Liver (tissue), 9 donors: ENCODE measurements around the gene COMMD7. TPM values are rescaled to one million over a fixed set of nuclear protein-coding genes. Genes with fewer than 3 reads are reported as not detected.

Experiments used
- DNase-seq: peaks from one replicate; pipeline ENCODE4 v3.0.0-alpha.2; 2017; ENCODE audit warnings: low spot score
- H3K27ac ChIP-seq, 2 donors: one replicate each; pipeline ENCODE4 v1.7.0; 2013; ENCODE audit warnings: inconsistent platforms in 2 of 2, low read length in 2 of 2, control low read depth in 1 of 2, low read depth in 1 of 2, mild to moderate bottlenecking in 1 of 2
- H3K27me3 ChIP-seq, 4 donors: one replicate each; pipeline versions ENCODE4 v1.6.1 to v1.7.0; 2013; ENCODE audit warnings: low read length in 3 of 4, inconsistent platforms in 1 of 4, mild to moderate bottlenecking in 1 of 4, moderate library complexity in 1 of 4; ENCODE audit not compliant: control insufficient read depth in 4 of 4, insufficient read depth in 4 of 4
- H3K36me3 ChIP-seq, 4 donors: one replicate each; pipeline versions ENCODE4 v1.6.1 to v1.7.0; 2013; ENCODE audit warnings: low read length in 3 of 4, mild to moderate bottlenecking in 3 of 4, low read depth in 1 of 4, moderate library complexity in 1 of 4; ENCODE audit not compliant: control insufficient read depth in 4 of 4, insufficient read depth in 3 of 4
- H3K4me1 ChIP-seq, 4 donors: one replicate each; pipeline versions ENCODE4 v1.6.1 to v1.7.0; 2013; ENCODE audit warnings: low read length in 3 of 4, mild to moderate bottlenecking in 3 of 4, moderate library complexity in 1 of 4; ENCODE audit not compliant: control insufficient read depth in 4 of 4, insufficient read depth in 4 of 4
- H3K4me3 ChIP-seq, 3 donors: one replicate each; pipeline versions ENCODE4 v1.6.1 to v1.7.0; 2013; ENCODE audit warnings: low read length in 3 of 3, control low read depth in 1 of 3, low read depth in 1 of 3, mild to moderate bottlenecking in 1 of 3
- H3K9ac ChIP-seq, 2 donors: one replicate each; pipeline ENCODE4 v1.7.0; 2013; ENCODE audit warnings: low read length in 2 of 2, mild to moderate bottlenecking in 2 of 2, moderate library complexity in 2 of 2, control low read depth in 1 of 2, low read depth in 1 of 2
- H3K9me3 ChIP-seq, 4 donors: one replicate each; pipeline versions ENCODE4 v1.6.1 to v1.7.0; 2013; ENCODE audit warnings: low read length in 3 of 4; ENCODE audit not compliant: control insufficient read depth in 4 of 4
- EGR1 ChIP-seq, 2 donors: IDR thresholded peaks; 2 replicates each; pipeline ENCODE4 v1.6.1; 2016 to 2018; ENCODE audit warnings: antibody characterized with exemption in 2 of 2, low read depth in 2 of 2
- FOXA1 ChIP-seq: IDR thresholded peaks from 2 replicates; pipeline ENCODE4 v1.6.1; 2016; ENCODE audit warnings: antibody characterized with exemption
- FOXA2 ChIP-seq: IDR thresholded peaks from 2 replicates; pipeline ENCODE4 v1.6.1; 2016; ENCODE audit warnings: antibody characterized with exemption
- GABPA ChIP-seq, 2 donors: IDR thresholded peaks in 1 of 2; conservative IDR thresholded peaks in 1 of 2; 2 replicates each; pipeline ENCODE4 v1.6.1; 2016; ENCODE audit warnings: antibody characterized with exemption in 2 of 2, mild to moderate bottlenecking in 1 of 2, moderate library complexity in 1 of 2
- HNF4A ChIP-seq, 2 donors: conservative IDR thresholded peaks; 2 replicates each; pipeline ENCODE4 v1.6.1; 2016; ENCODE audit warnings: antibody characterized with exemption in 2 of 2, mild to moderate bottlenecking in 2 of 2
- HNF4G ChIP-seq: IDR thresholded peaks from 2 replicates; pipeline ENCODE4 v1.6.1; 2016; ENCODE audit warnings: antibody characterized with exemption
- JUND ChIP-seq, 2 donors: IDR thresholded peaks; 2 replicates each; pipeline ENCODE4 v1.6.1; 2016; ENCODE audit warnings: antibody characterized with exemption in 2 of 2
- NR2F2 ChIP-seq: IDR thresholded peaks from 2 replicates; pipeline ENCODE4 v1.6.1; 2016; ENCODE audit warnings: antibody characterized with exemption
- RAD21 ChIP-seq, 2 donors: IDR thresholded peaks; 2 replicates each; pipeline ENCODE4 v1.6.1; 2016; ENCODE audit warnings: antibody characterized with exemption in 2 of 2, mild to moderate bottlenecking in 2 of 2
- RXRA ChIP-seq, 2 donors: IDR thresholded peaks; 2 replicates each; pipeline ENCODE4 v1.6.1; 2017 to 2018; ENCODE audit warnings: antibody characterized with exemption in 2 of 2, mild to moderate bottlenecking in 1 of 2
- SP1 ChIP-seq: IDR thresholded peaks from 2 replicates; pipeline ENCODE4 v1.6.1; 2018; ENCODE audit warnings: antibody characterized with exemption, mild to moderate bottlenecking
- TAF1 ChIP-seq: conservative IDR thresholded peaks from 2 replicates; pipeline ENCODE4 v1.6.1; 2016; ENCODE audit warnings: antibody characterized with exemption, mild to moderate bottlenecking
- YY1 ChIP-seq: IDR thresholded peaks from 2 replicates; pipeline ENCODE4 v1.6.1; 2016; ENCODE audit warnings: antibody characterized with exemption, mild to moderate bottlenecking
- ZBTB33 ChIP-seq: IDR thresholded peaks from 2 replicates; pipeline ENCODE4 v1.6.1; 2016; ENCODE audit warnings: antibody characterized with exemption
- WGBS: extraction: QIAGEN DNeasy Blood & Tissue Kit; methylation state at CpG from one replicate; pipeline ENCODE4 v1.1.7; 2013; 5-methylcytosine and 5-hydroxymethylcytosine counted together
- polyA plus RNA-seq, 2 donors: library from polyadenylated mRNA; stranded (reverse) in 1 of 2; unstranded in 1 of 2; fragments of 200-250 nt in 1 of 2; fragments of >200 nt in 1 of 2; fragmentation: Nextera tagmentation in 1 of 2; extraction: Ambion mirVana in 1 of 2; gene quantifications; one replicate each; pipeline versions ENCODE4 v1.2.1 to v1.2.3, GENCODE V29; 2013 to 2015
- total RNA-seq, 2 donors: library from RNA; depleted of rRNA; stranded (reverse); fragments of >200 nt; gene quantifications; one replicate each; pipeline ENCODE4 v1.2.3, GENCODE V29; 2014
- TF ChIP-seq, protein P1 (sequence below): IDR thresholded peaks from 2 replicates; pipeline ENCODE4 v1.6.1; 2016; ENCODE audit warnings: antibody characterized with exemption
- TF ChIP-seq, protein P2 (sequence below): fragments of 150-350 bp; IDR thresholded peaks from 2 replicates; pipeline ENCODE4 v1.5.1; 2017; ENCODE audit warnings: improper control_type of control experiment, low read depth, low read length; ENCODE audit not compliant: missing input control
- donor health status: healthy.
- donor health status: healthy.
- donor health status: healthy.
- donor health status: healthy.
- donor health status: healthy.

The COMMD7 gene
- total and polyA plus RNA-seq, 4 donors = 8.3 to 42.7 (median 15.5) TPM

GRCh38 chr20:32751702-32752457 lies 8.6 kb upstream of the COMMD7 start:
- no peak overlapping the region for H3K27ac ChIP-seq
- no peak for DNase-seq
- no peaks in the 10 kb centered on the region for H3K9me3 ChIP-seq
- no peak overlapping the region for H3K4me3 ChIP-seq
- 95% methylated on average over 6 of the region's 6 CpGs for WGBS
- no peaks in the 10 kb centered on the region for H3K4me1 ChIP-seq
- H3K27me3 ChIP-seq = no peaks in the 10 kb centered on the region
- TF ChIP-seq FOXA2 (no peak), JUND (IDR thresholded peaks at IDR 0.05) (no peak), HNF4G (no peak), NR2F2 (no peak), EGR1 (IDR thresholded peaks at IDR 0.05; ENCODE audit: low read depth in 2 of 2) (no peak), SP1 (no peak), RAD21 (IDR thresholded peaks at IDR 0.05) (no peak), FOXA1 (no peak), HNF4A (conservative IDR thresholded peaks at IDR 0.05) (no peak), YY1 (no peak), ZBTB33 (no peak), RXRA (IDR thresholded peaks at IDR 0.05) (no peak), TAF1 (no peak)
- TF ChIP-seq, protein P1, sequence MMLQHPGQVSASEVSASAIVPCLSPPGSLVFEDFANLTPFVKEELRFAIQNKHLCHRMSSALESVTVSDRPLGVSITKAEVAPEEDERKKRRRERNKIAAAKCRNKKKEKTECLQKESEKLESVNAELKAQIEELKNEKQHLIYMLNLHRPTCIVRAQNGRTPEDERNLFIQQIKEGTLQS = no peak
- TF ChIP-seq, protein P2, sequence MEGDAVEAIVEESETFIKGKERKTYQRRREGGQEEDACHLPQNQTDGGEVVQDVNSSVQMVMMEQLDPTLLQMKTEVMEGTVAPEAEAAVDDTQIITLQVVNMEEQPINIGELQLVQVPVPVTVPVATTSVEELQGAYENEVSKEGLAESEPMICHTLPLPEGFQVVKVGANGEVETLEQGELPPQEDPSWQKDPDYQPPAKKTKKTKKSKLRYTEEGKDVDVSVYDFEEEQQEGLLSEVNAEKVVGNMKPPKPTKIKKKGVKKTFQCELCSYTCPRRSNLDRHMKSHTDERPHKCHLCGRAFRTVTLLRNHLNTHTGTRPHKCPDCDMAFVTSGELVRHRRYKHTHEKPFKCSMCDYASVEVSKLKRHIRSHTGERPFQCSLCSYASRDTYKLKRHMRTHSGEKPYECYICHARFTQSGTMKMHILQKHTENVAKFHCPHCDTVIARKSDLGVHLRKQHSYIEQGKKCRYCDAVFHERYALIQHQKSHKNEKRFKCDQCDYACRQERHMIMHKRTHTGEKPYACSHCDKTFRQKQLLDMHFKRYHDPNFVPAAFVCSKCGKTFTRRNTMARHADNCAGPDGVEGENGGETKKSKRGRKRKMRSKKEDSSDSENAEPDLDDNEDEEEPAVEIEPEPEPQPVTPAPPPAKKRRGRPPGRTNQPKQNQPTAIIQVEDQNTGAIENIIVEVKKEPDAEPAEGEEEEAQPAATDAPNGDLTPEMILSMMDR = no peak
- H3K9ac ChIP-seq = no peak overlapping the region
- no peaks in the 10 kb centered on the region for H3K36me3 ChIP-seq

DNA sequence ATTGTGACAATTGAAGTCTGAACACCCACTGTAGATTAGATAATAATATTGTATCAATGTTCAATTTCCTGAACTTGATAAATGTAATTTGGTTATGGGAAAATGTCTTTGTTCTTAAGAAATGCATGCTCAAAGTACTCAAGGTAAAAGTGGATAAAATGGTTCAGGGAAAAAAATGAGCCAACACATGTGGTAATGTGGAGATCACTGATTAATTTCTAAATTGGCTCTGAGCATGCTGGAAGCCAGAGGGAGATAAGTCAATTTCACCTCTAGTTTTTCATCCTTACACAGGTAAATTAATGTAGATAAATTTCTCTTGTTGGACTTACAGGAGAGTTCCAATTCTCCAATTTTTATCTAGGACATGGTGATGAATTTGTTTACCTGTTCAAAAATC lies 8.0 kb upstream of the COMMD7 start:
- no peak for TF ChIP-seq NR2F2
- TF ChIP-seq GABPA (IDR thresholded peaks at IDR 0.05 in 1 of 2, conservative IDR thresholded peaks at IDR 0.05 in 1 of 2) = no peak
- TF ChIP-seq TAF1 = no peak
- Histone ChIP-seq H3K27ac (no peak overlapping the region), H3K4me1 (no peaks in the 10 kb centered on the region), H3K9me3 (no peaks in the 10 kb centered on the region), H3K36me3 (no peaks in the 10 kb centered on the region), H3K9ac (no peak overlapping the region), H3K4me3 (no peak overlapping the region), H3K27me3 (no peaks in the 10 kb centered on the region)
- DNase-seq = no peak
